ENCODE results near the gene COPA.

The COPA gene

DNA sequence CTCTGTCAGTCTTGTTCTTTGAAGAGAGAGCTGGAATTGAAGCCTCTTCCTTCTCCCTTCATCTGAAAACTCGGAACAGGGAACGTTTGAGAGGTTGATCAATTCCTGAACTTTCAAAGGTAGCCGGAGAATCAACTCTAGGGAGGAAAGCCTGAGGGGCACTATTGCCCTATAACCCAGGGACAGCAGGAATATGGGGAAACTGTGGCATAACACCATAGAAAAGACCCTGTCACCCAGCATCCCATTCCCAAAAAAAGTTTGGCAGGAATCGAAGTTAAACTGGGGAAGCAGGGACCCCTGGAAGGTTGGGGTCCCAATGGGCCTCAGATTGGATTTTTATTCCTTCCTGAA lies 18.7 kb upstream of the COPA start:
- TF ChIP-seq, protein P1, sequence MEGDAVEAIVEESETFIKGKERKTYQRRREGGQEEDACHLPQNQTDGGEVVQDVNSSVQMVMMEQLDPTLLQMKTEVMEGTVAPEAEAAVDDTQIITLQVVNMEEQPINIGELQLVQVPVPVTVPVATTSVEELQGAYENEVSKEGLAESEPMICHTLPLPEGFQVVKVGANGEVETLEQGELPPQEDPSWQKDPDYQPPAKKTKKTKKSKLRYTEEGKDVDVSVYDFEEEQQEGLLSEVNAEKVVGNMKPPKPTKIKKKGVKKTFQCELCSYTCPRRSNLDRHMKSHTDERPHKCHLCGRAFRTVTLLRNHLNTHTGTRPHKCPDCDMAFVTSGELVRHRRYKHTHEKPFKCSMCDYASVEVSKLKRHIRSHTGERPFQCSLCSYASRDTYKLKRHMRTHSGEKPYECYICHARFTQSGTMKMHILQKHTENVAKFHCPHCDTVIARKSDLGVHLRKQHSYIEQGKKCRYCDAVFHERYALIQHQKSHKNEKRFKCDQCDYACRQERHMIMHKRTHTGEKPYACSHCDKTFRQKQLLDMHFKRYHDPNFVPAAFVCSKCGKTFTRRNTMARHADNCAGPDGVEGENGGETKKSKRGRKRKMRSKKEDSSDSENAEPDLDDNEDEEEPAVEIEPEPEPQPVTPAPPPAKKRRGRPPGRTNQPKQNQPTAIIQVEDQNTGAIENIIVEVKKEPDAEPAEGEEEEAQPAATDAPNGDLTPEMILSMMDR (conservative IDR thresholded peaks at IDR 0.05; ENCODE audit: low read depth, low read length), result no peak
- DNase-seq (ENCODE audit: low read depth), result no peak
- H3K4me3 ChIP-seq (ENCODE audit: low read length), result no peak overlapping the region

DNA sequence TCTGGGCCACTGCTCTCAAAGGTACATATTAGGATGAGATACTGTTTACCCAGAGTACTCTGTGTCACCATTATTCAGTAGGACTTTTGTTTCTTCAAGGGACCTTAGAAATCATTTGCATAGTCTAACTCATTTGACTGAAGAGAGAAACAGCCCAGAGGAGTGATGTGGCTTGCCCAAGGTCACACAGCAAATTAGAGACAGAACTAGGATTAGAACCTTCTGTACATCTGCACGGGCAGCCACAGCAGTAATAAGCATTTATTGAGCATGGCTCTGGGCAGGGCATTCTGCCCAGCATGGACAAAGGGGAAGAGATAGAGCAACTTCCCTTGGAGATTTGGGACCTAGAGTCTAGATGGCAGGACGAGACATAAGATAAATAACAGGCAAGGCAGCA lies 18.1 kb upstream of the COPA start:
- TF ChIP-seq, protein P1 (conservative IDR thresholded peaks at IDR 0.05; ENCODE audit: low read depth, low read length), result no peak
- DNase-seq (ENCODE audit: low read depth), result no peak
- no peak overlapping the region for H3K4me3 ChIP-seq (ENCODE audit: low read length)

DNA sequence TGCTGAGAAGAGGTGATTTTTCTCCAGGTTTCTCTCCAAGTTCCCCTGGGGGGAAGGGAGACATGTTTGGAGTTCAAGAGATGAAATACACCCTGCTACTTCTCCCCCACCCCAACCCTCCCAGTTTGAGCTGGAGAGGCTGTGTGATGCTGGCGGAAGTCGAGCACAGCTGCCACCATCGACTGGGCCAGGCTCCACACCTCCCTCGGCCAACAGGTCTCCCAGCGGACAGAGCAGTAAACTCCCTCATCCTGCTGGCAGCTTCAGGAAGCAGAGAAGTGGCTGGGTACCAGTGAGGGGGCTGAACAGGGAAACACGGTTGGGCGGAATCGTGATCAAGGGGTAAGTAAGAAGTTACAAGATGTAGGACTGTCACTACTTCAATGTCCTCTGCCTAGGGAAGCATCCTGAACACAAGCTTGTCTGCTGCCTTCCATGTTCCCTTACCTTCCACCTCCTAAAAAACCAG lies 17.2 kb upstream of the COPA start:
- TF ChIP-seq, protein P1 (conservative IDR thresholded peaks at IDR 0.05; ENCODE audit: low read depth, low read length), result no peak
- no peak for DNase-seq (ENCODE audit: low read depth)
- no peak overlapping the region for H3K4me3 ChIP-seq (ENCODE audit: low read length)

DNA sequence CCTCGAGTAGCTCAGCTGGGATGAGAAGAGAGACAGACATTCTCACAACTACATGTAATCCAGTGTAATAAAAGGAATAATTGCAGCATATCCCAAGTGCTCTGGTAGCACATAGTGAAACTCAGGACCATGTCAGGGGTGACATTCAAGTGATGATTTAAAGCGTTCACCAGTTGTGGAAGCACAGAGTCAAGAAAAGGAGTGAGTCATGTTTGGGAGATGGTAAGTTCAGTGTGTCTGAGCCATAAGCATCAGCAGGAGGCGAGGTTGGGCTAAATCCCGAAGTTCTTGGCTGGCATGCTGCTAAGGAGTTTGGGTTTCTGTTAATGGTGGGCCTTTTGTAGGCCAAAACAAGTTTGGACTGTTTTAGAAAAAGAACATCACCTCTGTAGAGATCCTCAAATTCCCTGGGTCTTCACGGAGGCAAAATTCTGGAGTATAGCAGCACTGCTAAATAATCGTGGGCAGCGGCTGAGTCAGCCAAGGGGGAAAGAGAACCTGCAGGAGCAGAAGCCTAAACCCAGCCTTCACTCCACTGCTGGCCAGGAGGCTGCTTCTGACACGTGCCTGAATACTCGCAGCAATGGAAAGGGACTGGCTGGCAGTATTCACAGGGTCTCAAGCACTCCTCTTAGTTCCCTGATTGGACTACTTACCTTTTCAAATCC lies 16.6 kb upstream of the COPA start:
- no peak overlapping the region for H3K4me3 ChIP-seq (ENCODE audit: low read length)

DNA sequence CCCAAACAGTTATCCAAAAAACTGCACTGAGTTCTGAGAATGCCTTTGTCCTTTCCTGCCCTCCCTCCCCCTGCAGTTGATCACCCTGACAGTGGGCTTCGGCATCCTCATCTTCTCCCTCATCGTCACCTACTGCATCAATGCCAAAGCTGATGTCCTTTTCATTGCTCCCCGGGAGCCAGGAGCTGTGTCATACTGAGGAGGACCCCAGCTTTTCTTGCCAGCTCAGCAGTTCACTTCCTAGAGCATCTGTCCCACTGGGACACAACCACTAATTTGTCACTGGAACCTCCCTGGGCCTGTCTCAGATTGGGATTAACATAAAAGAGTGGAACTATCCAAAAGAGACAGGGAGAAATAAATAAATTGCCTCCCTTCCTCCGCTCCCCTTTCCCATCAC lies 15.0 kb upstream of the COPA start:
- H3K4me3 ChIP-seq (ENCODE audit: low read length), result no peak overlapping the region
- TF ChIP-seq, protein P1 (conservative IDR thresholded peaks at IDR 0.05; ENCODE audit: low read depth, low read length), result no peak
- DNase-seq (ENCODE audit: low read depth), result no peak

More for the DNA sequence above, 16.6 kb upstream of the COPA start:
- DNase-seq (ENCODE audit: low read depth), result no peak
- TF ChIP-seq, protein P1 (conservative IDR thresholded peaks at IDR 0.05; ENCODE audit: low read depth, low read length), result no peak

DNA sequence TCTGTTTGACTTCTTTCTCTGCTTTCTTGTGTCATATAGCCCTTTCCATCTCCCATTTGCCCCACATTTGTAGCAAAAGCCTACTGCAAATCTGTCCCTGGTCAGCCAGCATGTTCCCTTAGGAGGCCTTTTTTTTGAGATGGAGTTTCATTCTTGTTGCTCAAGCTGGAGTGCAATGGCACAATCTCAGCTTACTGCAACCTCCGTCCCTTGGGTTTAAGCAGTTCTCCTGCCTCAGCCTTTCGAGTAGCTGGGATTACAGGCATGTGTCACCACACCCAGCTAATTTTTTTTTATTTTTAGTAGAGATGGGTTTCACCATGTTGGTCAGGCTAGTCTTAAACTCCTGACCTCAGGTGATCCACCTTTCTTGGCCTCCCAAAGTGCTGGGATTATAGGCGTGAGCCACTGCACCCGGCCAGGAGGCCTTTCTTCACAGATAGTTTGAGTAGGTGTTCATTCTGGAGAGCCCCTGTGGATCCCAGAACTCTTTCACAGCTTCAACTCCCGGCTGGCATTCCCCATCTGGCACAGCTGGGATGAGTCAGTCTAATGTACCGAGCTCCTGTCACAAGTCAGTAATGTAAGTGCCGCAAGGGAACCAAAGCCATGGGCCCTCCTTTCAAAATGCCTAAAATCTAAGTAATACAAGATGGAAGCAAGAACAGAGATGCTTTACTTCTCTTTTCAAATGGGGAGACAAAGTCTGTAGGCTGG lies 14.4 kb upstream of the COPA start:
- TF ChIP-seq, protein P1 (conservative IDR thresholded peaks at IDR 0.05; ENCODE audit: low read depth, low read length), result no peak
- DNase-seq (ENCODE audit: low read depth), result no peak
- H3K4me3 ChIP-seq (ENCODE audit: low read length), result no peak overlapping the region

Data from retinal pigment epithelial cell (primary cell).